ENCODE measurements around the gene GALNT12. TPM values are rescaled to one million over a fixed set of nuclear protein-coding genes. Genes with fewer than 3 reads are reported as not detected.

The GALNT12 gene
- total RNA-seq, 4 donors from 2014 or later, result 18.9 to 58.6 (median 36.5) TPM

- no peak for DNase-seq
- no peaks in the 10 kb centered on the region for H3K27me3 ChIP-seq
- WGBS, 2 donors, result 91 to 92% methylated on average over 9 of the region's 9 CpGs
- no peak overlapping the region for H3K4me3 ChIP-seq (replicated peaks in 1 of 3)
- no peak overlapping the region for H3K27ac ChIP-seq
- H3K4me1 ChIP-seq, result no peaks in the 10 kb centered on the region
- H3K9me3 ChIP-seq, result no peaks in the 10 kb centered on the region
- intact Hi-C loops (cut with DNase I), result no loop called here
- H3K36me3 ChIP-seq, result peaks cover 0 to 14% of the 10 kb centered on the region in 2 donors
- no peak for TF ChIP-seq CTCF (IDR thresholded peaks at IDR 0.05)
- no peak for TF ChIP-seq POLR2A (IDR thresholded peaks at IDR 0.05)
Observed at GRCh38 chr9:98834386-98834785, 26.9 kb downstream of the GALNT12 start.

GRCh38 chr9:98836206-98836605 lies 28.7 kb downstream of the GALNT12 start:
- H3K27me3 ChIP-seq, result no peaks in the 10 kb centered on the region
- intact Hi-C loops (cut with DNase I), result no loop called here
- no peaks in the 10 kb centered on the region for H3K9me3 ChIP-seq
- peaks cover 0 to 23% of the 10 kb centered on the region in 2 donors for H3K36me3 ChIP-seq
- TF ChIP-seq POLR2A (IDR thresholded peaks at IDR 0.05), result no peak
- no peak for TF ChIP-seq CTCF (IDR thresholded peaks at IDR 0.05)
- WGBS, 2 donors, result 89 to 91% methylated on average over 4 of the region's 4 CpGs
- no peak overlapping the region for H3K4me3 ChIP-seq (replicated peaks in 1 of 3)
- no peaks in the 10 kb centered on the region for H3K4me1 ChIP-seq
- H3K27ac ChIP-seq, result no peak overlapping the region
- no peak for DNase-seq

GRCh38 chr9:98837516-98837915 lies 30.0 kb downstream of the GALNT12 start:
- Histone ChIP-seq H3K36me3 (peaks cover 0 to 23% of the 10 kb centered on the region in 2 donors), H3K4me1 (no peaks in the 10 kb centered on the region), H3K4me3 (replicated peaks in 1 of 3) (no peak overlapping the region), H3K9me3 (no peaks in the 10 kb centered on the region), H3K27ac (no peak overlapping the region), H3K27me3 (no peaks in the 10 kb centered on the region)
- WGBS, 2 donors, result 94% methylated on average over 4 of the region's 4 CpGs
- intact Hi-C loops (cut with DNase I), result no loop called here
- no peak for DNase-seq
- no peak for TF ChIP-seq POLR2A (IDR thresholded peaks at IDR 0.05)
- no peak for TF ChIP-seq CTCF (IDR thresholded peaks at IDR 0.05)

GRCh38 chr9:98838155-98838867 lies 30.8 kb downstream of the GALNT12 start:
- no peak for TF ChIP-seq POLR2A (IDR thresholded peaks at IDR 0.05)
- DNase-seq, result no peak
- intact Hi-C loops (cut with DNase I), result no loop called here
- WGBS, 2 donors, result 94 to 95% methylated on average over 6 of the region's 6 CpGs
- Histone ChIP-seq H3K27ac (no peak overlapping the region), H3K9me3 (no peaks in the 10 kb centered on the region), H3K36me3 (peaks cover 0 to 23% of the 10 kb centered on the region in 2 donors), H3K4me3 (replicated peaks in 1 of 3) (no peak overlapping the region), H3K4me1 (no peaks in the 10 kb centered on the region), H3K27me3 (no peaks in the 10 kb centered on the region)

- Histone ChIP-seq H3K4me3 (replicated peaks in 1 of 3) (no peak overlapping the region), H3K36me3 (peaks cover 0 to 23% of the 10 kb centered on the region in 2 donors), H3K27ac (no peak overlapping the region), H3K27me3 (no peaks in the 10 kb centered on the region), H3K4me1 (no peaks in the 10 kb centered on the region), H3K9me3 (no peaks in the 10 kb centered on the region)
- WGBS, 2 donors, result 97 to 99% methylated on average over 6 of the region's 6 CpGs
- intact Hi-C loops (cut with DNase I), result no loop called here
- TF ChIP-seq CTCF (IDR thresholded peaks at IDR 0.05) (no peak), POLR2A (IDR thresholded peaks at IDR 0.05) (no peak)
- no peak for DNase-seq
Observed at GRCh38 chr9:98838868-98839565, 31.5 kb downstream of the GALNT12 start.

All from thyroid gland (tissue), 4 donors.